Mammary epithelial cell (primary cell): ENCODE data around the gene GALNT18.

Experiments
- CTCF ChIP-seq, 2 donors: IDR thresholded peaks in 1 of 2; conservative IDR thresholded peaks in 1 of 2; 2 replicates each; pipeline ENCODE4 v1.5.1; 2011 to 2012; ENCODE audit warnings: inconsistent platforms in 2 of 2, low read length in 2 of 2, mild to moderate bottlenecking in 2 of 2, control low read depth in 1 of 2, low read depth in 1 of 2; ENCODE audit not compliant: insufficient read depth in 1 of 2; ENCODE audit errors: extremely low read depth in 1 of 2
- EZH2 ChIP-seq: IDR thresholded peaks from 2 replicates; pipeline ENCODE4 v1.6.1; 2012; ENCODE audit warnings: low read length, inconsistent platforms, borderline replicate concordance

GRCh38 chr11:11414996-11415395, 206.8 kb downstream of the GALNT18 start:
- TF ChIP-seq EZH2 (no peak), CTCF (conservative IDR thresholded peaks at IDR 0.05 in 1 of 2, IDR thresholded peaks at IDR 0.05 in 1 of 2; ENCODE audit: extremely low read depth in 1 of 2, insufficient read depth in 1 of 2, low read depth in 1 of 2, low read length in 2 of 2) (no peak)
